Subcutaneous abdominal adipose tissue (tissue), 5 donors: Measurements from ENCODE around the gene ZSWIM6.

Experiments
- H3K27ac ChIP-seq: one replicate; pipeline ENCODE4 v1.7.0; 2013; ENCODE audit warnings: low read depth, mild to moderate bottlenecking, inconsistent platforms, low read length, moderate library complexity
- H3K27me3 ChIP-seq, 5 donors: one replicate each; pipeline ENCODE4 v1.7.0; 2013; ENCODE audit warnings: low read length in 5 of 5, inconsistent platforms in 1 of 5; ENCODE audit not compliant: control insufficient read depth in 5 of 5, insufficient read depth in 4 of 5
- H3K36me3 ChIP-seq, 5 donors: one replicate each; pipeline ENCODE4 v1.7.0; 2013; ENCODE audit warnings: low read length in 5 of 5; ENCODE audit not compliant: control insufficient read depth in 5 of 5, insufficient read depth in 5 of 5
- H3K4me1 ChIP-seq, 5 donors: one replicate each; pipeline ENCODE4 v1.7.0; 2013; ENCODE audit warnings: low read length in 5 of 5, mild to moderate bottlenecking in 3 of 5, moderate library complexity in 1 of 5; ENCODE audit not compliant: control insufficient read depth in 5 of 5, insufficient read depth in 5 of 5
- H3K4me3 ChIP-seq, 5 donors: one replicate each; pipeline ENCODE4 v1.7.0; 2013; ENCODE audit warnings: low read length in 5 of 5, low read depth in 1 of 5
- H3K9ac ChIP-seq, 5 donors: one replicate each; pipeline ENCODE4 v1.7.0; 2013; ENCODE audit warnings: low read length in 5 of 5, mild to moderate bottlenecking in 4 of 5, moderate library complexity in 3 of 5
- H3K9me3 ChIP-seq, 5 donors: one replicate each; pipeline ENCODE4 v1.7.0; 2013; ENCODE audit warnings: low read length in 5 of 5; ENCODE audit not compliant: control insufficient read depth in 5 of 5
- donor health status: healthy.
- donor health status: healthy.
- donor health status: healthy.
- donor health status: healthy.
- donor health status: healthy.

The ZSWIM6 gene

GRCh38 chr5:61516946-61517345, 184.9 kb downstream of the ZSWIM6 start:
- no peaks in the 10 kb centered on the region for H3K27me3 ChIP-seq
- peaks cover 0 to 8% (median 2%) of the 10 kb centered on the region in 5 donors for H3K9me3 ChIP-seq
- H3K9ac ChIP-seq = no peak overlapping the region
- no peaks in the 10 kb centered on the region for H3K4me1 ChIP-seq
- H3K36me3 ChIP-seq = no peaks in the 10 kb centered on the region
- no peak overlapping the region for H3K27ac ChIP-seq
- no peak overlapping the region for H3K4me3 ChIP-seq

DNA sequence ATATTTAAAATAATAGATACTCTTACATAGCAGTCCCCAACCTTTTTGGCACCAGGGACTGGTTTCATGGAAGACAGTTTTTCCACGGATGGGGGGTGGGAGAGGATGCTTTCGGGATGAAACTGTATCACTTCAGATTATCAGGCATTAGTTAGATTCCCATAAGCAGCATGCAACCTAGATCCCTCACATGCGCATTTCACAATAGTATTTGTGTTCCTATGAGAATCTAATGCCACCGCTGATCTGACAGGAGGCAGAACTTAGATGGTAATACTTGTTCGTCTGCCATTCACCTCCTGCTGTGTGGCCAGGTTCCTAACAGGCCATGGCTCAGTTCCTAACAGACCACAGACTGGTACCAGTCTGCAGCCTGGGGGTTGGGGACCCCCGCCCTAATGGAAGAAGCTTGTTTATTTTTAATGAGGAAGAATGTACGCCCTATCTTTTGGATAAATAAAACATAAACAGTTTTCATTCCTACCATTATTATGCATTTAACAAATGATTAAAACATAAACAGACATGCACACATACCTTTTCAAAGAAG, 187.7 kb downstream of the ZSWIM6 start:
- Histone ChIP-seq H3K4me3 (no peak overlapping the region), H3K27me3 (no peaks in the 10 kb centered on the region), H3K36me3 (peaks cover 0 to 4% (median under 1%) of the 10 kb centered on the region in 5 donors), H3K9ac (no peak overlapping the region), H3K9me3 (peaks cover 0 to 5% (median 0%) of the 10 kb centered on the region in 5 donors), H3K4me1 (no peaks in the 10 kb centered on the region), H3K27ac (no peak overlapping the region)

DNA sequence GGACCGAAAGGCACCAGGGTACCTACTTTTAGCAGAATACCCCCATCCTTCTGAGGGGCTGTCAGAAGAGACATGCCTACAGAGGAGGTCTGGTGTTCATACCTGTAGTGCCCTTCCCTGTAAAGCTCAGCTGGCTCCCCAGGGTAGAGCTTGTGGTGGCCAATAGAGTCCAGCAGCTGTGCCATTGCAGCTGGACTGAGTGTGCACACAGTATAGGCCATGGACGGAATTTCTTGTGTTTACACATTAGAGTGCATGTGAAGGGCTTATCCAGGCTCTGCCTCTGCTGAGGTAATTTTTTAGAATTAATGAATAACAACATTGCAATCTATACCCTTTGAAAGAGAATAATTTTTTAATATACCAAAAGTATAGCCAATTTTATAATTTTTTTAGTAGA, 191.0 kb downstream of the ZSWIM6 start:
- Histone ChIP-seq H3K9me3 (no peaks in the 10 kb centered on the region), H3K4me3 (no peak overlapping the region), H3K27me3 (no peaks in the 10 kb centered on the region), H3K4me1 (no peaks in the 10 kb centered on the region), H3K9ac (no peak overlapping the region), H3K27ac (no peak overlapping the region), H3K36me3 (peaks cover 0 to 16% (median 15%) of the 10 kb centered on the region in 5 donors)

DNA sequence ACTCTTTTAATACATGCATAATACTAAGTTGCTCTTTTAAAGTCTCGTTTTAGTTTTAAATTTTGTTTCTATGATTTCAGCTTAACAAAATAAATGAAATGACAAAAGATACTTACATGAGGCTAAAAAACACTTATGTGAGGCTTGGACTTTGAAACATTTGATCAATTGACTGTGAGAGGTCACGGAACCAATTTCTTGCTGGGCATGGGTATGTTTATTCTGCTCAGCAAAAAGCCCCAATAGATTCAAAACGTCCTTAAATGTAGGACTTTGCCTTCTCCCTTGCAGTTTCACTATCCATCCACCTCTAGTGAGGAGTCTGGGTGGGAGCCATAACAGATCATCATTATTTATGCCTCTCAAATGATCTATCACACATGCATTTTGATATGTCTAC, 191.9 kb downstream of the ZSWIM6 start:
- no peaks in the 10 kb centered on the region for H3K9me3 ChIP-seq
- no peak overlapping the region for H3K4me3 ChIP-seq
- no peaks in the 10 kb centered on the region for H3K27me3 ChIP-seq
- no peaks in the 10 kb centered on the region for H3K4me1 ChIP-seq
- no peak overlapping the region for H3K27ac ChIP-seq
- no peak overlapping the region for H3K9ac ChIP-seq
- peaks cover 0 to 16% (median 15%) of the 10 kb centered on the region in 5 donors for H3K36me3 ChIP-seq

GRCh38 chr5:61525512-61526206, 193.6 kb downstream of the ZSWIM6 start:
- peaks cover 3 to 24% (median 16%) of the 10 kb centered on the region in 5 donors for H3K36me3 ChIP-seq
- no peak overlapping the region for H3K4me3 ChIP-seq
- H3K4me1 ChIP-seq = no peaks in the 10 kb centered on the region
- H3K27ac ChIP-seq = no peak overlapping the region
- no peaks in the 10 kb centered on the region for H3K9me3 ChIP-seq
- H3K9ac ChIP-seq = no peak overlapping the region
- no peaks in the 10 kb centered on the region for H3K27me3 ChIP-seq

- H3K27me3 ChIP-seq = no peaks in the 10 kb centered on the region
- H3K9ac ChIP-seq = no peak overlapping the region
- H3K36me3 ChIP-seq = peaks cover 3 to 26% (median 16%) of the 10 kb centered on the region in 5 donors
- H3K27ac ChIP-seq = no peak overlapping the region
- no peaks in the 10 kb centered on the region for H3K9me3 ChIP-seq
- no peaks in the 10 kb centered on the region for H3K4me1 ChIP-seq
- no peak overlapping the region for H3K4me3 ChIP-seq
Measured at GRCh38 chr5:61526207-61526519, 194.1 kb downstream of the ZSWIM6 start.

GRCh38 chr5:61532983-61533382, 200.9 kb downstream of the ZSWIM6 start:
- no peaks in the 10 kb centered on the region for H3K4me1 ChIP-seq
- peaks cover 22 to 55% (median 29%) of the 10 kb centered on the region in 5 donors for H3K36me3 ChIP-seq
- H3K9ac ChIP-seq = no peak overlapping the region
- no peak overlapping the region for H3K27ac ChIP-seq
- H3K27me3 ChIP-seq = no peaks in the 10 kb centered on the region
- H3K4me3 ChIP-seq = no peak overlapping the region
- H3K9me3 ChIP-seq = peaks cover 0 to 4% (median 2%) of the 10 kb centered on the region in 5 donors

DNA sequence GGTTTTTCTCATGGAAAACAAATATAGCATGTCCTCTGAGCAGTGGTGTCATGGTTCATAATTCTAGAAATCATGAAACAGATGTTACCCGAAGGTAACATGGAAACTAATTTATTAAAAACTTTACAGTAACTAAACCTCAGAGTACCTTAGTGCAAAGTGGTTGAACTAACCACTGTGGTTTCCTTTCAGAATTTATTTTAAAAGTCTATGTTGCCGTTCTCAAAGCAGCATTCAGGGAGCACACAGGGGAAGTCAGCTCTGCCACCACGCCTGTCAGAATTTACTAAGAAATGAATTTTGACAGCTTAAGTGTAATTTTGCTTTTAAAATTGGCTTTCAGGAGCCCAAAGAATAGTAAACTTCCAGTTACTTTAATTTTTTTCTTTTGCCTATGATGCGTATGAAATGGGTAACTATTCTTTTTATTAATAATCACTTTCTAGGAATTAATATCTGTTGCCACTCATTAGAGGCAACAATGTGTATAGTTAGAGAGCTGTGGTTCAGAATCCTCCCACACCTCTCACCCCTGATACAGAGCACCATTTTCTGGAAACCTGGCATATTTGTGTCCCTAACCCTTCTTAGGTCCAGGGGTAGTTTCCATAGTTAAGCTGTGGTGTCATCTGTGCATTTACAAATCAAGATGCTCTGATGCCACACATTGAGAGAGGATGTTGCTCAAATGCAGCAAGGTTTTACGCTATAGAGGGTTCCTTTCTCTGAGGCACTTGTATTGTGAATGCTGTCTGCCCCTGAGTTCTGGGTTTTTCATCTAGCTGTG, 202.6 kb downstream of the ZSWIM6 start:
- Histone ChIP-seq H3K36me3 (peaks cover 31 to 69% (median 41%) of the 10 kb centered on the region in 5 donors), H3K27ac (no peak overlapping the region), H3K27me3 (no peaks in the 10 kb centered on the region), H3K4me3 (no peak overlapping the region), H3K4me1 (no peaks in the 10 kb centered on the region), H3K9ac (no peak overlapping the region), H3K9me3 (peaks cover 0 to 4% (median 2%) of the 10 kb centered on the region in 5 donors)

GRCh38 chr5:61535828-61536227, 203.8 kb downstream of the ZSWIM6 start:
- no peaks in the 10 kb centered on the region for H3K27me3 ChIP-seq
- peaks cover 0 to 4% (median 2%) of the 10 kb centered on the region in 5 donors for H3K9me3 ChIP-seq
- H3K36me3 ChIP-seq = peaks cover 35 to 62% (median 42%) of the 10 kb centered on the region in 5 donors
- no peaks in the 10 kb centered on the region for H3K4me1 ChIP-seq
- no peak overlapping the region for H3K27ac ChIP-seq
- H3K9ac ChIP-seq = no peak overlapping the region
- no peak overlapping the region for H3K4me3 ChIP-seq

DNA sequence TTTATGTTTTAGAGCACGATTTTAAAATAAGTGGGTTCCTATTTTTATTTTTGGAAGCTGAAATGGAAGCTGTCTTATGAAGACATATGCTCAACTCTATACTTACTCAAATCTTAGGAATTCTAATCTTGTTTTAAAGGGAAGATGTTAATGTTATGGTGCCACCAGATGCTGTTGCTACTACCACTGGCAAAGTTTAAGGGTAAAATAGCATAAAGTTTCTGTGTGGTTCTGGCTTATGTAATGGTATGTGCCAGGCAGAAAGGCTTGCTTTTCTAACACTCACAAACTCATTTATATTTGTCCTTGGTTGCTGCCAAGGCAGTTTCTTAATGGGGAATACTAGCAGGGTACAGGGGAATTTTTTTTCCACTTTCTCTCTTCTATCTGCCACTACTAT, 204.9 kb downstream of the ZSWIM6 start:
- H3K27ac ChIP-seq = no peak overlapping the region
- H3K36me3 ChIP-seq = peaks cover 33 to 64% (median 42%) of the 10 kb centered on the region in 5 donors
- no peak overlapping the region for H3K9ac ChIP-seq
- no peaks in the 10 kb centered on the region for H3K27me3 ChIP-seq
- H3K4me1 ChIP-seq = no peaks in the 10 kb centered on the region
- H3K4me3 ChIP-seq = no peak overlapping the region
- H3K9me3 ChIP-seq = peaks cover 0 to 4% (median 2%) of the 10 kb centered on the region in 5 donors
